Liver (tissue), 9 donors: ENCODE data around the gene SLC25A15. TPM values are rescaled to one million over a fixed set of nuclear protein-coding genes. Genes with fewer than 3 reads are reported as not detected.

Experiments
- DNase-seq: peaks from one replicate; pipeline ENCODE4 v3.0.0-alpha.2; 2017; ENCODE audit warnings: low spot score
- H3K27ac ChIP-seq, 2 donors: one replicate each; pipeline ENCODE4 v1.7.0; 2013; ENCODE audit warnings: inconsistent platforms in 2 of 2, low read length in 2 of 2, control low read depth in 1 of 2, low read depth in 1 of 2, mild to moderate bottlenecking in 1 of 2
- H3K27me3 ChIP-seq, 4 donors: one replicate each; pipeline versions ENCODE4 v1.6.1 to v1.7.0; 2013; ENCODE audit warnings: low read length in 3 of 4, inconsistent platforms in 1 of 4, mild to moderate bottlenecking in 1 of 4, moderate library complexity in 1 of 4; ENCODE audit not compliant: control insufficient read depth in 4 of 4, insufficient read depth in 4 of 4
- H3K36me3 ChIP-seq, 4 donors: one replicate each; pipeline versions ENCODE4 v1.6.1 to v1.7.0; 2013; ENCODE audit warnings: low read length in 3 of 4, mild to moderate bottlenecking in 3 of 4, low read depth in 1 of 4, moderate library complexity in 1 of 4; ENCODE audit not compliant: control insufficient read depth in 4 of 4, insufficient read depth in 3 of 4
- H3K4me1 ChIP-seq, 4 donors: one replicate each; pipeline versions ENCODE4 v1.6.1 to v1.7.0; 2013; ENCODE audit warnings: low read length in 3 of 4, mild to moderate bottlenecking in 3 of 4, moderate library complexity in 1 of 4; ENCODE audit not compliant: control insufficient read depth in 4 of 4, insufficient read depth in 4 of 4
- H3K4me3 ChIP-seq, 3 donors: one replicate each; pipeline versions ENCODE4 v1.6.1 to v1.7.0; 2013; ENCODE audit warnings: low read length in 3 of 3, control low read depth in 1 of 3, low read depth in 1 of 3, mild to moderate bottlenecking in 1 of 3
- H3K9ac ChIP-seq, 2 donors: one replicate each; pipeline ENCODE4 v1.7.0; 2013; ENCODE audit warnings: low read length in 2 of 2, mild to moderate bottlenecking in 2 of 2, moderate library complexity in 2 of 2, control low read depth in 1 of 2, low read depth in 1 of 2
- H3K9me3 ChIP-seq, 4 donors: one replicate each; pipeline versions ENCODE4 v1.6.1 to v1.7.0; 2013; ENCODE audit warnings: low read length in 3 of 4; ENCODE audit not compliant: control insufficient read depth in 4 of 4
- CTCF ChIP-seq: fragments of 150-350 bp; IDR thresholded peaks from 2 replicates; pipeline ENCODE4 v1.5.1; 2017; ENCODE audit warnings: improper control_type of control experiment, low read depth, low read length; ENCODE audit not compliant: missing input control
- EGR1 ChIP-seq, 2 donors: IDR thresholded peaks; 2 replicates each; pipeline ENCODE4 v1.6.1; 2016 to 2018; ENCODE audit warnings: antibody characterized with exemption in 2 of 2, low read depth in 2 of 2
- FOXA1 ChIP-seq: IDR thresholded peaks from 2 replicates; pipeline ENCODE4 v1.6.1; 2016; ENCODE audit warnings: antibody characterized with exemption
- FOXA2 ChIP-seq: IDR thresholded peaks from 2 replicates; pipeline ENCODE4 v1.6.1; 2016; ENCODE audit warnings: antibody characterized with exemption
- GABPA ChIP-seq, 2 donors: IDR thresholded peaks in 1 of 2; conservative IDR thresholded peaks in 1 of 2; 2 replicates each; pipeline ENCODE4 v1.6.1; 2016; ENCODE audit warnings: antibody characterized with exemption in 2 of 2, mild to moderate bottlenecking in 1 of 2, moderate library complexity in 1 of 2
- HNF4A ChIP-seq, 2 donors: conservative IDR thresholded peaks; 2 replicates each; pipeline ENCODE4 v1.6.1; 2016; ENCODE audit warnings: antibody characterized with exemption in 2 of 2, mild to moderate bottlenecking in 2 of 2
- HNF4G ChIP-seq: IDR thresholded peaks from 2 replicates; pipeline ENCODE4 v1.6.1; 2016; ENCODE audit warnings: antibody characterized with exemption
- MAX ChIP-seq: IDR thresholded peaks from 2 replicates; pipeline ENCODE4 v1.6.1; 2016; ENCODE audit warnings: antibody characterized with exemption
- NR2F2 ChIP-seq: IDR thresholded peaks from 2 replicates; pipeline ENCODE4 v1.6.1; 2016; ENCODE audit warnings: antibody characterized with exemption
- RAD21 ChIP-seq, 2 donors: IDR thresholded peaks; 2 replicates each; pipeline ENCODE4 v1.6.1; 2016; ENCODE audit warnings: antibody characterized with exemption in 2 of 2, mild to moderate bottlenecking in 2 of 2
- RXRA ChIP-seq, 2 donors: IDR thresholded peaks; 2 replicates each; pipeline ENCODE4 v1.6.1; 2017 to 2018; ENCODE audit warnings: antibody characterized with exemption in 2 of 2, mild to moderate bottlenecking in 1 of 2
- SP1 ChIP-seq: IDR thresholded peaks from 2 replicates; pipeline ENCODE4 v1.6.1; 2018; ENCODE audit warnings: antibody characterized with exemption, mild to moderate bottlenecking
- TAF1 ChIP-seq: conservative IDR thresholded peaks from 2 replicates; pipeline ENCODE4 v1.6.1; 2016; ENCODE audit warnings: antibody characterized with exemption, mild to moderate bottlenecking
- WGBS: extraction: QIAGEN DNeasy Blood & Tissue Kit; methylation state at CpG from one replicate; pipeline ENCODE4 v1.1.7; 2013; 5-methylcytosine and 5-hydroxymethylcytosine counted together
- polyA plus RNA-seq, 2 donors: library from polyadenylated mRNA; stranded (reverse) in 1 of 2; unstranded in 1 of 2; fragments of 200-250 nt in 1 of 2; fragments of >200 nt in 1 of 2; fragmentation: Nextera tagmentation in 1 of 2; extraction: Ambion mirVana in 1 of 2; gene quantifications; one replicate each; pipeline versions ENCODE4 v1.2.1 to v1.2.3, GENCODE V29; 2013 to 2015
- total RNA-seq, 2 donors: library from RNA; depleted of rRNA; stranded (reverse); fragments of >200 nt; gene quantifications; one replicate each; pipeline ENCODE4 v1.2.3, GENCODE V29; 2014
- TF ChIP-seq, protein P1 (sequence below): IDR thresholded peaks from 2 replicates; pipeline ENCODE4 v1.6.1; 2016; ENCODE audit warnings: antibody characterized with exemption
- TF ChIP-seq, protein P2 (sequence below): IDR thresholded peaks from 2 replicates; pipeline ENCODE4 v1.6.1; 2016; ENCODE audit warnings: antibody characterized with exemption
- donor health status: healthy.
- donor health status: healthy.
- donor health status: healthy.
- donor health status: healthy.
- donor health status: healthy.

SLC25A15 gene
- total and polyA plus RNA-seq, 4 donors, result 29.3 to 106 (median 66.9) TPM

DNA sequence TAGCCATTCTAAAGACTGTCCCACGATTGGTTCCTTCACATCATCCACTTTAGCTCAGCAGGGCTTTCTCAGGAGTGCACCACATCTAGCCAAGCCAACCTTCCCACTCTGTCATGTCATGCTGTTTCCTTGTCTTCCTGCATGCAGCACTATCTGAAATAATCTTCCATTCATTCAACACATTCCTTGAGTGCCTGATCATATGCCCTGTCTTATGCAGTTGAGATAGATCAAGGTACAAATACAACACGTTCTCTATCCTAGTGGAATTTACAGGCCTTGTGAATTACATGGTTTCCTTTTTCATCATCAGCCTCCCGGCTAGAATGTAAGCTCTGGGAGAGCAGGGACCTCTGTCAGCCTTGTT lies 11.6 kb upstream of the SLC25A15 start:
- Histone ChIP-seq H3K4me1 (peaks cover 2 to 27% (median 8%) of the 10 kb centered on the region in 4 donors), H3K27ac (peak overlapping the region in 1 of 2 donors; percentile 4), H3K27me3 (no peaks in the 10 kb centered on the region), H3K9ac (no peak overlapping the region), H3K9me3 (no peaks in the 10 kb centered on the region), H3K4me3 (no peak overlapping the region), H3K36me3 (no peaks in the 10 kb centered on the region)
- TF ChIP-seq GABPA (IDR thresholded peaks at IDR 0.05 in 1 of 2, conservative IDR thresholded peaks at IDR 0.05 in 1 of 2) (no peak), TAF1 (no peak), HNF4G (no peak), NR2F2 (no peak), SP1 (no peak), MAX (no peak), RXRA (IDR thresholded peaks at IDR 0.05) (no peak), CTCF (no peak), RAD21 (IDR thresholded peaks at IDR 0.05) (no peak), EGR1 (IDR thresholded peaks at IDR 0.05; ENCODE audit: low read depth in 2 of 2) (no peak)
- no peak for DNase-seq
- 37% methylated on average over 3 of the region's 3 CpGs for WGBS

DNA sequence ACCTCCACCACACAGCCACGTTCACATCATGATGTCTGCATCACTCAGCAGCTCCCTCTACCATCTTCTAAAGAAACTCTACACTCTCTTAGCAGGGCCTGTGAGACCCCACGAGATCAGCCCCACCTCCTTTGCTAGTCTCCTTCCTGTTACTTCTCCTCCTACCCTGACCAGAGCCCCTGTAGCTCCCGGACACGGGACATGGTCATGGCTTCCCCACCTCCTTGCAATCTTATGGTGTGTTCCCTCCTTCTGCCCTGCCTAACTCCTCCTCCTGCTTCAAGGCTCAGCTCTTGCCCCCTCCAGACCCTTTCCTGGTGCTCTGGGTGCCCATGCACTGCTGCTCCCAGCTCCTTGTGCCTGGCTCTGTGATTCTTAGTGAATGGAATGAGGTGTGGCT lies 10.4 kb upstream of the SLC25A15 start:
- 70% methylated on average over 4 of the region's 4 CpGs for WGBS
- Histone ChIP-seq H3K4me1 (peaks cover 0 to 24% (median 9%) of the 10 kb centered on the region in 4 donors), H3K27me3 (no peaks in the 10 kb centered on the region), H3K27ac (no peak overlapping the region), H3K36me3 (no peaks in the 10 kb centered on the region), H3K9me3 (no peaks in the 10 kb centered on the region), H3K9ac (no peak overlapping the region), H3K4me3 (no peak overlapping the region)
- no peak for DNase-seq
- no peak for TF ChIP-seq FOXA2
- TF ChIP-seq MAX, result no peak
- TF ChIP-seq FOXA1, result no peak
- TF ChIP-seq HNF4G, result no peak
- no peak for TF ChIP-seq HNF4A (conservative IDR thresholded peaks at IDR 0.05)
- no peak for TF ChIP-seq RAD21 (IDR thresholded peaks at IDR 0.05)
- TF ChIP-seq EGR1 (IDR thresholded peaks at IDR 0.05; ENCODE audit: low read depth in 2 of 2), result no peak
- TF ChIP-seq, protein P1, sequence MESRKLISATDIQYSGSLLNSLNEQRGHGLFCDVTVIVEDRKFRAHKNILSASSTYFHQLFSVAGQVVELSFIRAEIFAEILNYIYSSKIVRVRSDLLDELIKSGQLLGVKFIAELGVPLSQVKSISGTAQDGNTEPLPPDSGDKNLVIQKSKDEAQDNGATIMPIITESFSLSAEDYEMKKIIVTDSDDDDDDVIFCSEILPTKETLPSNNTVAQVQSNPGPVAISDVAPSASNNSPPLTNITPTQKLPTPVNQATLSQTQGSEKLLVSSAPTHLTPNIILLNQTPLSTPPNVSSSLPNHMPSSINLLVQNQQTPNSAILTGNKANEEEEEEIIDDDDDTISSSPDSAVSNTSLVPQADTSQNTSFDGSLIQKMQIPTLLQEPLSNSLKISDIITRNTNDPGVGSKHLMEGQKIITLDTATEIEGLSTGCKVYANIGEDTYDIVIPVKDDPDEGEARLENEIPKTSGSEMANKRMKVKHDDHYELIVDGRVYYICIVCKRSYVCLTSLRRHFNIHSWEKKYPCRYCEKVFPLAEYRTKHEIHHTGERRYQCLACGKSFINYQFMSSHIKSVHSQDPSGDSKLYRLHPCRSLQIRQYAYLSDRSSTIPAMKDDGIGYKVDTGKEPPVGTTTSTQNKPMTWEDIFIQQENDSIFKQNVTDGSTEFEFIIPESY, result no peak
- TF ChIP-seq TAF1, result no peak
- no peak for TF ChIP-seq SP1
- TF ChIP-seq NR2F2, result no peak
- TF ChIP-seq, protein P2, sequence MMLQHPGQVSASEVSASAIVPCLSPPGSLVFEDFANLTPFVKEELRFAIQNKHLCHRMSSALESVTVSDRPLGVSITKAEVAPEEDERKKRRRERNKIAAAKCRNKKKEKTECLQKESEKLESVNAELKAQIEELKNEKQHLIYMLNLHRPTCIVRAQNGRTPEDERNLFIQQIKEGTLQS, result no peak
- no peak for TF ChIP-seq CTCF
- no peak for TF ChIP-seq GABPA (IDR thresholded peaks at IDR 0.05 in 1 of 2, conservative IDR thresholded peaks at IDR 0.05 in 1 of 2)
- no peak for TF ChIP-seq RXRA (IDR thresholded peaks at IDR 0.05)
